KOPT-K1 (cell line): ENCODE results near the gene SLAIN1.
A peak's percentile ranks its signal among the peaks of the same experiment; 100 is the strongest.

Experiments used
- H3K27ac ChIP-seq: fragments of 200-600 bp; sonication (generic); 2 replicates; pipeline ENCODE4 v1.5.1; 2016; ENCODE audit warnings: antibody characterized with exemption, mild to moderate bottlenecking, low read depth, low read length; ENCODE audit not compliant: poor library complexity, severe bottlenecking
- H3K36me3 ChIP-seq: fragments of 200-600 bp; sonication (generic); 2 replicates; pipeline ENCODE4 v1.5.1; 2017; ENCODE audit warnings: antibody characterized with exemption, mild to moderate bottlenecking, low read length, moderate library complexity; ENCODE audit not compliant: insufficient read depth
- H3K9me3 ChIP-seq: fragments of 200-600 bp; sonication (generic); 2 replicates; pipeline ENCODE4 v1.5.1; 2017; ENCODE audit warnings: antibody characterized with exemption, low read length, mild to moderate bottlenecking; ENCODE audit not compliant: insufficient read depth, poor library complexity, severe bottlenecking

Gene SLAIN1

DNA sequence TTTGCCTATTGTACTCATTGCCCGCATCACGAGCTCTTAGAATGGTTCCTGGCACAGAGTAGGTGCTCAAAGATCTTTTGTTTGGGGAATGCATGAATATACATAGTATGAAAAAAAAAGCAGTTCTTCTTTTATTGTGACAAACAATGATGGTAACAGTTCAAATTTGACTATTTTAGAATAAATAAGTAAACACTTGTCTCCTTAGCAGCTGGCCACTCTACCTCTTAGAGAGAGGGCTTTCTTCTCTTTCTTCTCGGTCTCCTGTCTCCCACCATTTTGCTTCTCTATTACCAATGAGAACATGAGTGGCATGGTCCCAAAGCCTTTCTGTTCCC, 639 bp upstream of the SLAIN1 start:
- Histone ChIP-seq H3K9me3 (no peaks in the 10 kb centered on the region), H3K36me3 (no peaks in the 10 kb centered on the region), H3K27ac (peak overlapping the region; percentile 52)

DNA sequence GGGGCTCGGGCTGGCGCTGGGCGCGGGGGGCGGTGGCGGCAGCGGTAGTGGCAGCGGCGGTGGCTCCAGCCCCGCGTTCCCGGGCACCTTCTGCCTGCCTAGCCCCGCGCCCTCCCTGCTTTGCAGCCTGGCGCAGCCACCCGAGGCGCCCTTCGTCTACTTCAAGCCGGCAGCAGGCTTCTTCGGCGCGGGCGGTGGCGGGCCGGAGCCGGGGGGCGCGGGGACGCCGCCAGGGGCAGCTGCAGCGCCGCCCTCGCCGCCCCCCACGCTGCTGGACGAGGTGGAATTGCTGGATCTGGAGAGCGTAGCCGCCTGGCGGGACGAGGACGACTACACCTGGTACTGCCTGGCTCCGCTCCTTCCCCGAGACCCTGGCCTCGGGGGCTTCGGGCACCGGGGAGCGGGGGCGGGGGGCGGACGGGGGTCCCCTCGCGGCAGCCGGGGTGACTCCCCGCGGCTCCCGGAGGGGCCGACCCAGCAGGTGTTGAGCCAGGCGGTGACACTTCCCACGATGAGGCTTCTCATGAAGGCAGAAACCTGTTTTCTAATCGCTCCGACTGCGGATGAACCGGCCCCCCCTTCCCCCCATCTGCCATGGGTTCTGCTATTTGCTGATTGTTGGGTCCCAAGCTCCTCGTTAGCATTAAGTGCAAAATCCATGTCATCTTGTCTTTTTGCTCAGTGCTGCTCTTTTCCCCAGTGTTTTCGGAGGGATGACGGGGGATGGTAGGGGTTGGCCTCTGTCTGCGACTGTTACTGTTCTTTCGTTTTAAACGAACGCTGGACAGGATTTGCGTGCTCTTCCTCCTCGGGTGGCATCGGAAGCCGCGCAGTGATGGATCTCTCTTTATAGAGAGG, 943 bp downstream of the SLAIN1 start:
- peak overlapping the region; percentile 72 for H3K27ac ChIP-seq
- H3K9me3 ChIP-seq: no peaks in the 10 kb centered on the region
- no peaks in the 10 kb centered on the region for H3K36me3 ChIP-seq

- Histone ChIP-seq H3K36me3 (no peaks in the 10 kb centered on the region), H3K9me3 (no peaks in the 10 kb centered on the region), H3K27ac (peak overlapping the region; percentile 72)
Measured at GRCh38 chr13:77699059-77699680, 1.7 kb downstream of the SLAIN1 start.

GRCh38 chr13:77701305-77701704, 3.8 kb downstream of the SLAIN1 start:
- Histone ChIP-seq H3K9me3 (peaks cover 7% of the 10 kb centered on the region), H3K27ac (no peak overlapping the region), H3K36me3 (peaks cover 5% of the 10 kb centered on the region)

GRCh38 chr13:77702366-77702765, 4.9 kb downstream of the SLAIN1 start:
- peaks cover 15% of the 10 kb centered on the region for H3K36me3 ChIP-seq
- H3K27ac ChIP-seq: no peak overlapping the region

DNA sequence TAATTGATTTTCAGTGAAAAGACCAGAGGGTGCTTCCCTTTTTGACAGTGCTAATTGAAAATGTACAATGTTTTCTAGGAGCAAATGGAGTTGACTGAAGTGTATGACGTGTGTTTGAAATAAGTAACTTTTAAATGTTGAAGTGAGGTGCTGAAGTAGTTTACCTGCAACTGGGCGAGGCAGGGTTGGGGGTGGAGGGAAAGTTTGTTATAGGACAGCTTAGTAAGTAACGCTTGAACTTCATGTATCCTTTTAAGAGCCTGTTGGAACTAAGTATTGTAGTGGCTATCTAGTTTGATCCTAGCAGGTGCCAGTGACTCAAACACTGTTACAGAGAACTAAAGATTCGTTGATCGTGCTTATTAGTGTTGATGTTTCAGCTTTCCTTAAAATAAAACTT, 5.9 kb downstream of the SLAIN1 start:
- peaks cover 26% of the 10 kb centered on the region for H3K36me3 ChIP-seq
- peaks cover 28% of the 10 kb centered on the region for H3K9me3 ChIP-seq
- no peak overlapping the region for H3K27ac ChIP-seq

More at GRCh38 chr13:77702366-77702765, 4.9 kb downstream of the SLAIN1 start:
- H3K9me3 ChIP-seq: peaks cover 17% of the 10 kb centered on the region

DNA sequence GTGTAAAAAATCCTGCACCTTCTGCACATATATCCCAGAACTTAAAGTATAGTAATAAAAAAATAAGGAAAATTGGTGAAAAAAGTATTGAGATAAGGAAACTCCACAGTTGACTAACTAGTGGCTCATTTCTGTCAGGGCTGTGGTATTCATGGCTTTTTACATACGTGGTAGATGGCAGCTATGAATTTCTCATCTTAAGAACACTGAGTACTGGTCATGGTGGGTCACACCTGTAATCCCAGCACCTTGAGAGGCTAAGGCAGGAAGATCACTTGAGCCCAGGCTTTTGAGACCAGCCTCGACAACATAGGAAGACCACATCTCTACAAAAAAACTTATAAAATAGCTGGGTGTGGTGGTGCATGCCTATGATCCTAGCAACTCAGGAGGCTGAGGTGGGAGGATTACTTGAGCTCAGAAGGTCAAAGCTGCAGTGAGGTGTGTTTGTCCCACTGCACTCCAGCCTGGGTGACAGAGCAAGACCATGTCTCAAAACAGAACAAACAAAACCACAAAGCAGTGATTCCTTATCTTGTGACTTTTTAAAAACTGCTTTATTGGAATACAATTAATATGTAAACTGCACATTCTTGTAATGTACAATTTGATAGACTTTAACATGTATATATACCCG, 16.8 kb downstream of the SLAIN1 start:
- Histone ChIP-seq H3K27ac (no peak overlapping the region), H3K36me3 (peaks cover 3% of the 10 kb centered on the region), H3K9me3 (peaks cover 18% of the 10 kb centered on the region)

DNA sequence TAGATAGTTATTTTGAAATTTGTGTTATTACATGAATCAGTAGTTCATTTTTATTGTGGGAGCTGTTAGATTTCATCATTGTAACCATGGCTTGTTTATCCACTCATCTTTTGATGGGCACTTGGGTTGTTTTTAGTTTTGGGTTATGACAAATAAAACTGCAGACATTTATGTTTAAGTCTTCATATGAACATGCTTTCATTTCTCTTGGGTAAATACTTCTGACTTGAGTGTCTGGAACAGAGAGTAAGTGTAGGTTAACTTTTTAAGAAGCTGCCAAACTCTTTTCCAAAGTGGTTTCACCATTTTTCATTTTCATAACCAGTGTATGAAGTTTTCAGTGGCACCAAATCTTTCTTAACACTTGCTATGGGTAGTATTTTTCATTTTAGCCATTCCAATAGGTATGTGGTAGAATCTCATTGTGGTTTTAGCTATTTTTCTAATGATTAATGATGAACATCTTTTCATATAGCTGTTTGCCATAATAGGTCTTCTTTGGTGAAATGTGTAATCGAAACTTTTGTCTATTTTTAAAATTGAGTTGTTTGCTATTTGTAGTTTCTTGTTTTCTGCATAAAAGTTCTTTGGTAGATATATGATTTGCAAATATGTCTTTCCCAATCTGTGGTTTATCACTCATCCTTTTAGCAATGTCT, 17.9 kb downstream of the SLAIN1 start:
- Histone ChIP-seq H3K27ac (no peak overlapping the region), H3K36me3 (peaks cover 11% of the 10 kb centered on the region), H3K9me3 (peaks cover 7% of the 10 kb centered on the region)

DNA sequence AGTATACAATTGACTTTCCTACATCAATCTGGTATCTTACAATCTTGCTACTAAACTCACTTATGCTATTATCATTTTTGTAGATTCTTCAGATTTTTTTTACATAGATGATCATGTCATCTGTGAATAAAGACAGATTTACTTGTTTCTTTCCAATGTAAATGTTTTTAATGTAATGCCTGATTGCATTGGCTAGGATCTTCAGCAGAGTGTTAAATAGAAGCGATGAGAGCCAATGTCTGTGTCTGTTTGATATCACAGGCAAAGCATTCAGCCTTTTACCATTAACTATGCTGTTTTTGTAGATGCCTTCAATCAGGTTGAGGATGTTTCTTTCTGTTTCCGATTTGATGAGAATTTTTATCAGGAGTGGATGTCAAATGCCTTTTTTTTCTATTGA, 19.2 kb downstream of the SLAIN1 start:
- peaks cover 24% of the 10 kb centered on the region for H3K36me3 ChIP-seq
- no peaks in the 10 kb centered on the region for H3K9me3 ChIP-seq

GRCh38 chr13:77717508-77717907, 20.0 kb downstream of the SLAIN1 start:
- Histone ChIP-seq H3K27ac (no peak overlapping the region), H3K9me3 (peaks cover 2% of the 10 kb centered on the region), H3K36me3 (peaks cover 30% of the 10 kb centered on the region)

More for the DNA sequence above, 19.2 kb downstream of the SLAIN1 start:
- H3K27ac ChIP-seq: no peak overlapping the region

DNA sequence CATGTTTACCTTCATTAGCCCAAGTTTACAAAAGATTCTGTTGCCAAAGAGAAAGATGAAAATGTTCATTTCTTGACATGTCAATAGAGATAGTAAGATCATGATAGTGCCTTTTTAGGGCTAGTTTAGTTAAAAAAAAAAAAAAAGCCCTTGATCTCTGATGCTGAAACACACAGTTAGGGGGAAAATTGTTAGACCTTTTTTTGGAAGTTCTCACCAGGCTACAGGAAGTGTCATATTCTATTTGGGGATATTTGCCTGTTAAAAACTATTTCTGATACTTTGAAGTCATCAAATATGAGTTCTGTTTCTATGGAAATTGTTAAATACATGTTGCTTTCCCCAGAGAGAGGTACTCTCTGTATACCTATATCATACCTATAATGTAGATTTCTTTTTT, 21.6 kb downstream of the SLAIN1 start:
- Histone ChIP-seq H3K9me3 (peaks cover 12% of the 10 kb centered on the region), H3K27ac (no peak overlapping the region), H3K36me3 (peaks cover 46% of the 10 kb centered on the region)

GRCh38 chr13:77720988-77721387, 23.5 kb downstream of the SLAIN1 start:
- Histone ChIP-seq H3K9me3 (peaks cover 12% of the 10 kb centered on the region), H3K36me3 (peaks cover 65% of the 10 kb centered on the region), H3K27ac (no peak overlapping the region)

- peaks cover 94% of the 10 kb centered on the region for H3K36me3 ChIP-seq
- H3K9me3 ChIP-seq: peaks cover 12% of the 10 kb centered on the region
- H3K27ac ChIP-seq: no peak overlapping the region
Measured at GRCh38 chr13:77724092-77724491, 26.6 kb downstream of the SLAIN1 start.

DNA sequence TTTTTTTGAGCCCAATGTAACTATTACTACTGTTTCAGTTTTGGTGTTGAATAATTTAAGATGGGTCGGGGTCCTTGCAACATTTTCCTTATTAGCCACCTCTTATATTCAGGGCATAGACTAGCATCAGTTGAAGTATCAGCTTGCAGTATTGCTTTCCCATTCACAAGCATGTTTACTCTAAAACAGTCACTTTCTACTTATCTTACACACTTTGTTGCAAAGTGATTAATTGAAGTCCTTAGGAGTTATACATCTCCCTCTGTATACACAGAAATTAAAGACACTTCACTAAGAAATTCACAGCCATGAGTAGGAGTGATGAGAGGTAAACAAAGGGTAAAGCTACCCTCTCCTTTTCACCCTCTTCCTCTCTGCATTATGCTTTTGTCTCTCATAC, 27.6 kb downstream of the SLAIN1 start:
- H3K27ac ChIP-seq: no peak overlapping the region
- H3K36me3 ChIP-seq: peaks cover 94% of the 10 kb centered on the region
- peaks cover 12% of the 10 kb centered on the region for H3K9me3 ChIP-seq
